Activated naive CD4-positive, alpha-beta T cell treated with anti-CD3 and anti-CD28 coated beads, Interleukin-2, amount 50 U/mL, for 72 hours (primary cell): ENCODE measurements around the gene PPP1CA. TPM values are rescaled to one million over a fixed set of nuclear protein-coding genes. Genes with fewer than 3 reads are reported as not detected.
"Not testable (repeated sequence)": the region's sequence is repeated elsewhere in the genome, so short reads cannot be mapped to it uniquely, and the experiment has no call there.

Source experiments
- ATAC-seq, 2 donors: fragments of 150-1000 bp; cut with Tn5 transposase; 2 replicates each; pipeline ENCODE4 v1.10.0; 2021; ENCODE audit warnings: mild to moderate bottlenecking in 2 of 2, moderate library complexity in 2 of 2
- DNase-seq, 2 donors: peaks; one replicate each; pipeline ENCODE4 v3.0.0; 2021 to 2022; ENCODE audit warnings: low spot score in 2 of 2
- H3K27ac Mint-ChIP-seq, 2 donors: one replicate each; pipeline ENCODE4 v1.8.0; 2022; ENCODE audit warnings: mild to moderate bottlenecking in 2 of 2, mixed read lengths in 2 of 2
- H3K36me3 Mint-ChIP-seq, 2 donors: one replicate each; pipeline ENCODE4 v1.8.0; 2022; ENCODE audit warnings: mixed read lengths in 2 of 2
- H3K9me3 Mint-ChIP-seq, 2 donors: one replicate each; pipeline ENCODE4 v1.8.0; 2022; ENCODE audit warnings: mixed read lengths in 2 of 2
- total RNA-seq, 2 donors: library from RNA; stranded (reverse); gene quantifications; one replicate each; pipeline ENCODE4 v1.2.3, GENCODE V29; 2022

PPP1CA gene
- total RNA-seq, 2 donors from 2014 or later, result 238 to 253 TPM

DNA sequence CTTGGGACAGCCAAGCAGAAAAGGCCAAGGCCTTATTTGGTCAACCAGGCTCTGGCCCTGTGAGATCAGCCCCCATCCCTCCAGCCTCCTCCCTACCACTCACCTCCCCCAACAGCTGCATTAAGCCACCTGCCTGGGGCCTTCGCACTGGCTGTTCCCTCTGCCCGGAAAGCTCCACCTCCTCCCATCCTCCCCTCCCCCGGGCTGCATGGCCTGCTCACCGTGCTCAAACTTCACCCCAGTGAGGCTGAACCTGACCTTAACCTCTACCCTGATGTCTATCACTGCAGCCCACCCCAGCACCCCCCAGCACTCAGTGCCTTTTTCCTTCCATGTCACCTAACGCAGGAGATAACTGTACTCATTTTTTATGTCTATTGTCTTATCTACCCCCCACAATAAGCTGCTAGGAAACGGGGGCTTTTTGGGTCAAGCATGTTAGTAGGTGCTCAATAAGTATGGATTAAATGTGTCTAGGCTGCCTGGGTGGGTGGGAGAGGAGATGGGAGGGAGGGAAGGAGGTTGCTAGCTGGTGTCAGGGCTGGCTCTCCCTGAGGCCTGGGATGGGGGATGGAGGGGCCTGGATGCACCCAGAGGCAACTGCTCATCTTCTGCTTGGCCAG lies 34.9 kb upstream of the PPP1CA start:
- Mint-ChIP-seq H3K36me3 (peaks cover 47 to 51% of the 10 kb centered on the region in 2 donors), H3K27ac (peak overlapping the region; percentile 89 to 90)
- ATAC-seq, result peak; percentile 43 to 49

DNA sequence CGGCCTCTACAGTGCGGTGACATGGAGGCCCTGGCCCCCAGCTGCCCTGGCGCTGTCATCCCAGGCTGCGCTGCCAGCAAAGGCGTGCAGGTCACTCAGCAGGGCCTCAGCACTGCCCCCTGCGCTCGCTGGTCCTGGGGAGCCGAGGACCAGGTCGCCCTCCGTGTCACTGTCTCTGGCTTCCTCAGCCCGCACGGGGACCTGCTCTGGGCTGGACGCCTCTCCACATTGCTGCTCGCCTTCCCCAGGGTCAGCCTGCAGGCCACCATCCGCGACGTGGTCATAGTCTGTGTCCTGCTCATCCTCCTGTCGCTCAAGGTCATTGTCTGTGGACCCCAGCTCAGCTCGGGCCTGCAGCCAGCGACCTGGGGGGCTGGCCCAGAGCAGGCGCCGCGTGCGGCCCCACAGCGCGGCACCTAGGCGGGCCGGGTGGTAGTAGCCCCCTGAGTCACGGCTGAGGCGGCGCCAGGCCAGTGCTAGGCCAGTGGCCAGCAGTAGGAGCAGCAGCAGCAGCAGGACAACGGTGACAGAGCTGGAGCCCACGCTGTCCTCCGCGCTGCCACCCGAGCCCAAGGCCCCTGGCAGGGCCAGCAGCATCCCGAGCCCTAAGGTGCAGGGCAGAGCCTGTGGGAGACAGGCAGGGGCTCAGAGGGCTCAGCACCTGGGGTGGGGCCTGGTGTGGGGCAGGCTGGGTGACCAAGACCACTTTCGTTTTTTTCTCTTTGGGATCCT lies 34.2 kb upstream of the PPP1CA start:
- peak in 1 of 2 donors; percentile 63 for DNase-seq
- H3K36me3 Mint-ChIP-seq, result peaks cover 47 to 51% of the 10 kb centered on the region in 2 donors
- peak in 1 of 2 donors; percentile 8 for ATAC-seq

More for the DNA sequence above, 34.9 kb upstream of the PPP1CA start:
- H3K9me3 Mint-ChIP-seq, result no peaks in the 10 kb centered on the region
- peak; percentile 75 to 76 for DNase-seq

DNA sequence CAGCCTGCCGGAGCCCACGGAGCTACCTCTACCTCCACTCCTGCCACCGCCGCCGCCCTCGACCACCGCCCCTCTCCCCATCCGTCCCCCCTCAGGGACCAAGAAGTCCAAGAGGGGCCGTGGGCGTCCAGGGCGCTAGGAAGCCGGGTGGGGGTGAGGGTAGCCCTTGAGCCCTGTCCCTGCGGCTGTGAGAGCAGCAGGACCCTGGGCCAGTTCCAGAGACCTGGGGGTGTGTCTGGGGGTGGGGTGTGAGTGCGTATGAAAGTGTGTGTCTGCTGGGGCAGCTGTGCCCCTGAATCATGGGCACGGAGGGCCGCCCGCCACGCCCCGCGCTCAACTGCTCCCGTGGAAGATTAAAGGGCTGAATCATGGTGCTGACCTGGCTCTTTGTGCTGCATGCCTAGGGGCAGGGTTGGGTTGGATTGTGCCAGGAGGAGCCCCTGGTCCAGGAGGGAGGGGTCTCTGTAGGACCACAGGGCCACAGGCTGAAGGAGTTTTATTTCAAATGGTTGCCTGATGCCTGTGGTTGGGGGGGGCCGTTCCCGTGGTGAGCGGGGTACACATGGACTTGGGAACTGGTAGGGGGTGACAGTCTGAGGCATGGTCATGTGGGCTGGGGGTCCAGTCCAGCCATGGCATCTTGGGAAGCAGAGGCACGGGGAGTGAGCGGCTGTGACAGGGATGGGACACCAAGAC lies 33.5 kb upstream of the PPP1CA start:
- no peak for DNase-seq

More for the DNA sequence above, 34.2 kb upstream of the PPP1CA start:
- no peaks in the 10 kb centered on the region for H3K9me3 Mint-ChIP-seq
- H3K27ac Mint-ChIP-seq, result peak overlapping the region; percentile 89 to 90

DNA sequence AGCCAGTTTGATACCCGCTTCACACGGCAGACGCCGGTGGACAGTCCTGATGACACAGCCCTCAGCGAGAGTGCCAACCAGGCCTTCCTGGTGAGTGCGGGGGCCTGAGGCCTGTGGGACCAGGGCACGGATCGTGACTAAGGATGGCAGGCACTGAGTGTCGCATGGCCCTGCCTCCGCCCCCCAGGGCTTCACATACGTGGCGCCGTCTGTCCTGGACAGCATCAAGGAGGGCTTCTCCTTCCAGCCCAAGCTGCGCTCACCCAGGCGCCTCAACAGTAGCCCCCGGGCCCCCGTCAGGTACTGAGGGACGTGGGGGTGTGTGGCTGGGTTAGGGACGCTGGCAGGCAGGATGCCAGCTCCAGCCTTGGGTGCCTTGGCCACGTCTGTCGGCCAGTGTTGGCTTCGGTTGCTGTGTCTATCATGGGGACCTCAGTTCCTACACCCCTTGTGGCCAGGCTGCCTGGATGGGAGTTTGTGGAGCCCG lies 32.8 kb upstream of the PPP1CA start:
- H3K36me3 Mint-ChIP-seq, result peaks cover 39 to 43% of the 10 kb centered on the region in 2 donors
- peak in 1 of 2 donors; percentile 8 for ATAC-seq
- no peaks in the 10 kb centered on the region for H3K9me3 Mint-ChIP-seq
- peak in 1 of 2 donors; percentile 17 for DNase-seq
- peak overlapping the region; percentile 86 to 90 for H3K27ac Mint-ChIP-seq

More for the DNA sequence above, 33.5 kb upstream of the PPP1CA start:
- H3K27ac Mint-ChIP-seq, result peak overlapping the region; percentile 84 to 90
- no peaks in the 10 kb centered on the region for H3K9me3 Mint-ChIP-seq
- no peak for ATAC-seq
- peaks cover 46 to 50% of the 10 kb centered on the region in 2 donors for H3K36me3 Mint-ChIP-seq

DNA sequence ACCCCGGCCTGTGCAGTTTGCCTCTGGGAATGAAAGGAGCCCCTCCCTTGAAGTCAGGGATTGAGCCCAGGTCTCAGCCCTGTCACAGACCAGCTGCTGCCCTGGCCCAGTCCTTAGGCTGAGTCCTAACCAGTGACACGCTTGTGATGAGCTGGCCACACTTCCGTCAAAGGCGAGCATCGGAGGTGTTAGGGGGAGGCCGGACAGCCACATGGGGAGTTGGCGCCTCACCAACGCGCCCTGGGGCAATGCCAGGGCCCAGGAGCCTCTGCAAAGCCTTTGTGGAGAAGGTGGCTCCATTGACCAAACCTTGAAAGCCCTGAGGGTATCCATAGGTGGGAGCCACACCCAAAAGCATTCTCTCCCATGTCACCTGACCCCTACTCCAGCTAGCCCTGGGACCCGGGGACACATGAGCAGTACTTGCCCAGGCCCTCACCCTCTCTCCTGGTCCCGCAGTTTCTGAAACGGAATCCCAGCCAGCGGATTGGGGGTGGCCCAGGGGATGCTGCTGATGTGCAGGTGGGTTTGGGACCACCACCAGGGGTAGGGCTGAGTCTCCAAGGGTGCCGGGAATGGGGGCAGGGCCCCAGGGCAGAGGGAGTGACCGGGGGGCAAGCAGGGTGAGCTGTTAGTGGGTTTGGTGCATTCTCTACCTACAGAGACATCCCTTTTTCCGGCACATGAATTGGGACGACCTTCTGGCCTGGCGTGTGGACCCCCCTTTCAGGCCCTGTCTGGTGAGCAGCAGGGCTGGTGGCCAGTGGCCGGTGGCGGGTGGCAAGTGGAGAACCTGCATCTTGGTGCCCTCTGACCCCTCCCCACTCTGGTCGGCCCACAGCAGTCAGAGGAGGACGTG lies 32.1 kb upstream of the PPP1CA start:
- Mint-ChIP-seq H3K36me3 (peaks cover 32 to 38% of the 10 kb centered on the region in 2 donors), H3K9me3 (no peaks in the 10 kb centered on the region), H3K27ac (peak overlapping the region; percentile 86 to 90)
- DNase-seq (no peak), ATAC-seq (peak in 1 of 2 donors; percentile 17)

DNA sequence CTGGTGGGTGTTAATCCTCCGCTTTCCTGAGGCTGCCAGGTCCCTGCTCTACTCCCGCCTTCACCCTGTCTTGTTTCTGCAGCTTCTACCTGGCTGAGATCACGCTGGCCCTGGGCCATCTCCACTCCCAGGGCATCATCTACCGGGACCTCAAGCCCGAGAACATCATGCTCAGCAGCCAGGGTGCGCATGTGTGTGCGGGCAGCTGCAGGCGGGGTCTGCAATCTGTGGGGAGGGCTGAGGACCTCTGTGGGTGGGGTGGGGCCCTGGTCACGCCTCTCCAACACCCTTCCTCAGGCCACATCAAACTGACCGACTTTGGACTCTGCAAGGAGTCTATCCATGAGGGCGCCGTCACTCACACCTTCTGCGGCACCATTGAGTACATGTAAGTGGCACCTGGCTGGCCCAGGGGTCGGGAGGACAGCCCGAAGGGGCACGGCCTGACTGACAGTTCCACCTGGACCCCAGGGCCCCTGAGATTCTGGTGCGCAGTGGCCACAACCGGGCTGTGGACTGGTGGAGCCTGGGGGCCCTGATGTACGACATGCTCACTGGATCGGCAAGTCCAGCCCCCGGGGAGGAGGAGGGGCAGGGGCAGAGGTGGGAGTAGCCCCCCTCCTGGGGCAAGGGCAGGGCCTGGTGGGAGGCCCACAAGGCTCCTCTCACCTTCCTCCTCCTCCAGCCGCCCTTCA lies 31.1 kb upstream of the PPP1CA start:
- H3K27ac Mint-ChIP-seq, result peak overlapping the region; percentile 7 to 90
- H3K36me3 Mint-ChIP-seq, result peaks cover 22 to 39% of the 10 kb centered on the region in 2 donors
- DNase-seq (no peak), ATAC-seq (no peak)
- no peaks in the 10 kb centered on the region for H3K9me3 Mint-ChIP-seq

DNA sequence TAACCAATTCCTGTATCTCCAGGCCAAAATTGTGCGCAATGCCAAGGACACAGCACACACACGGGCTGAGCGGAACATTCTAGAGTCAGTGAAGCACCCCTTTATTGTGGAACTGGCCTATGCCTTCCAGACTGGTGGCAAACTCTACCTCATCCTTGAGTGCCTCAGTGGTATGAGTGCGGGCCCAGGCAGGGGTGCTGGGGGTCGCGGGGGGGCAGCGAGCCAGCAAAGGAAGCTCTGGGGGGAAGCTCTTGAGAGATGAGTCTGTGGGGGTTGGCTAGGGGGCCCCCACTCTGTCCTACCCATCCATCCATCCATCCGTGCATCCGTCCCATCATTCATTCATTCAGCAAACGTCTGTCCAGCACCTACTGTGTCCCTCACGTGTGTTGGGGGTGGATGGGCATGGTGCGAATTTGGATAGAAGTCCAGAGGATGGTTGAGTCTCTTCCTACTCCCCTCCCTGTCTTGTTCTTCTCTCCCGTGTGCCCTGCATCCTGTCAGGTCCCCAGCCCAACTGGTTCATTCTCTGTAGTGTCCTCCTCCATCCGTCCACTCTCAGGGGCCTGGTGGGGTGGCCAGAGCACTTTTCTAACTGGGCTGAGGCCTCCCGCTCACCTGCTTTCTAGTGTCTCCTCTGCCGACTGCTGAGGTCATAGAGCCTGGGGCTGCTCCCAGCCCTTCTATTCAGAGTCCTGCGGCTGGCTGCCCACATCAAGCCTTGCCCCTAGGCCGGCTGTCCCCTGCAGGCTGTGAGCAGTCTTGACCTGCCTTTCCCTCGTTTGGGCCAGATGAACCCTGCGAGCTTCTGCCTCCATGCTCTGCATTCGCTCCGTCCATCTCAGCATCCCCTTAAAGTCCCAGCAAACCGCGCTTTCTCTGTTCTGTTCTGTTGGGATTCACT lies 29.9 kb upstream of the PPP1CA start:
- H3K27ac Mint-ChIP-seq, result peak overlapping the region; percentile 32 to 90
- DNase-seq (no peak), ATAC-seq (no peak)
- H3K36me3 Mint-ChIP-seq, result peaks cover 14 to 33% of the 10 kb centered on the region in 2 donors
- no peaks in the 10 kb centered on the region for H3K9me3 Mint-ChIP-seq

DNA sequence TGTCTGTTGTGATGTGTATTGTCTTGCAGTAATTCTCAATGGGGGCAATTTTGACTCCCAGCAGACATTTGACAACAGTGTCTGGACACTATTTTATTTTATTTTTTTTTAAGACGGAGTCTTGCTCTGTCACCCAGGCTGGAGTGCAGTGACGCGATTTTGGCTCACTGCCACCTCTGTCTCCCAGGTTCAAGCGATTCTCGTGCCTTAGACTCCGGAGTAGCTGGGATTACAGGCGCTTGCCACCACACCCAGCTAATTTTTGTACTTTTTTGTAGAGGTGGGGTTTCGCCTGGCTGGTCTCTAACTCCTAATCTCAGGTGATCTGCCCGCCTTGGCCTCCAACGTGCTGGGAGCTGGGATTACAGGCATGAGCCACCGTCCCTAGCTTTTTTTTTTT lies 28.1 kb upstream of the PPP1CA start:
- H3K36me3 Mint-ChIP-seq, result peaks cover 0 to 20% of the 10 kb centered on the region in 2 donors
- DNase-seq (no peak), ATAC-seq (no peak)
- peak overlapping the region; percentile 29 to 75 for H3K27ac Mint-ChIP-seq
- no peaks in the 10 kb centered on the region for H3K9me3 Mint-ChIP-seq

DNA sequence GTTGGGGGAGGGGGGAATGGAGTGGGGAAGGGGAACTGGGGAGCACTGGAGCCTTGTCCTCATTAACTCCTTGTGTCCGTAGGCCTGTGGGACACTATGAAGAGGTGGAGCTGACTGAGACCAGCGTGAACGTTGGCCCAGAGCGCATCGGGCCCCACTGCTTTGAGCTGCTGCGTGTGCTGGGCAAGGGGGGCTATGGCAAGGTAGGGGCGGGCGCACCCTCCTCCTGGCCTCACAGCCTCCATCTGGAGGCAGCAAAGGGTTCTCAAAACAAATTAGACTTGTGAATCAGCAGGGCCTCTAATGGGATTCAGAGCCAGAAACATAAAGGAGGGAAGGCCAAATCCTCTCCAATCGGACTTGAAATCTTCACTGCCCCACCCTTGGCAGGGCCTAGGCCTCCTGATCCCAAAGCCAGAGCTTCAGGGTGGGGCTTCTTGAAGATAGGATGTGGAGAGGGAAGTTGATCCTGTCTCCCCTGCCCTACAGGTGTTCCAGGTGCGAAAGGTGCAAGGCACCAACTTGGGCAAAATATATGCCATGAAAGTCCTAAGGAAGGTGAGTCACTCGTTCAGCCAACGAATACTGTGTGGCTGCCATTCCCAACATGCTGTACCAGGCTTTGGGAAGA lies 27.5 kb upstream of the PPP1CA start:
- ATAC-seq, result no peak
- peak overlapping the region; percentile 92 to 97 for H3K27ac Mint-ChIP-seq
- peaks cover 0 to 20% of the 10 kb centered on the region in 2 donors for H3K36me3 Mint-ChIP-seq
- no peaks in the 10 kb centered on the region for H3K9me3 Mint-ChIP-seq
- no peak for DNase-seq

DNA sequence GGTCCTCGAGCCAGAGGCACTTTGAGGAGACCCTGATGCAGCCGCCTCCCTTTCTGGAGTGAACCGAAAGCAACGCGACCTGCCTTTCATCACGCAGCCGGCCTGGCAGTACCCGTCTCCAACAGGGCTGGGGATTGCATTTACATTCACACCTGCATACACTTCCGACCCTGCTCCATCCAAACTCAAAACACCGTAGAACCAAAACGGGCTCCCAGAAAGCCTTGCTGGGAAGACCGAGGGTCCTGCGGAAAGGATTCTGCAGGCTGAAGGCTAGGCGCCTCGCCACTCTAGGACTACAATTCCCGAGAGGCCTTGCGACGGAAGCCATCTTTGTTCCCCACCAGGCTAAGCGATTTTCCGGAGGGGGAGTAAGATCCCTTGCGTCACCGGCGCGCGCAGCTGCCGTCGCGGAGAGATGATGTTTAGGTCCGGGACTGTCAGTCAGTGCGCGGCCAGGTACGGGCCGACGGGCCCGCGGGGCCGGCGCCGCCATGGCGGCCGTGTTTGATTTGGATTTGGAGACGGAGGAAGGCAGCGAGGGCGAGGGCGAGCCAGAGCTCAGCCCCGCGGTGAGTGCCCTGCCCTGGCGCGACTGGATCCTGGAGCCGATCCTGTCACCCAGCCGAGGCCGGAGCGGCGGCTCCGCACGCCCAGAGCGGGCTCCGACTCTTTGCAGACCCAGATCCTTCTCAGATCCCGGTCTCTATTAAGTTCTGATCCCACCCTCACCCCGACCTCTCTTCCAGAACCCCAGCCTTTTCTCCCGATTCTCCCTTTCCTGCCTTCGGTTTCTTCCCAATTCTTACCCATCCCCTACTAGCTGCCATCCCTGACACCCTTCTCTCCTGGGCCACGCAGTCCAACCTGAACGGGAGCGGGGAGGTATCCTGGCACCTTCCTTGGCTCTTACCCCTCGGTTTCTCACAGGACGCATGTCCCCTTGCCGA lies 26.7 kb upstream of the PPP1CA start, which contains the start of gene RPS6KB2:
Gene RPS6KB2 (plus strand): TSS at position 443 of the 950 bp plus-strand sequence. CDS start 52 bp downstream, at position 495.
- peaks cover 0 to 20% of the 10 kb centered on the region in 2 donors for H3K36me3 Mint-ChIP-seq
- DNase-seq (peak; percentile 98 to 99), ATAC-seq (peak; percentile 93 to 95)
- no peaks in the 10 kb centered on the region for H3K9me3 Mint-ChIP-seq
- H3K27ac Mint-ChIP-seq, result peak within 1 kb of the TSS; percentile 92 to 97

DNA sequence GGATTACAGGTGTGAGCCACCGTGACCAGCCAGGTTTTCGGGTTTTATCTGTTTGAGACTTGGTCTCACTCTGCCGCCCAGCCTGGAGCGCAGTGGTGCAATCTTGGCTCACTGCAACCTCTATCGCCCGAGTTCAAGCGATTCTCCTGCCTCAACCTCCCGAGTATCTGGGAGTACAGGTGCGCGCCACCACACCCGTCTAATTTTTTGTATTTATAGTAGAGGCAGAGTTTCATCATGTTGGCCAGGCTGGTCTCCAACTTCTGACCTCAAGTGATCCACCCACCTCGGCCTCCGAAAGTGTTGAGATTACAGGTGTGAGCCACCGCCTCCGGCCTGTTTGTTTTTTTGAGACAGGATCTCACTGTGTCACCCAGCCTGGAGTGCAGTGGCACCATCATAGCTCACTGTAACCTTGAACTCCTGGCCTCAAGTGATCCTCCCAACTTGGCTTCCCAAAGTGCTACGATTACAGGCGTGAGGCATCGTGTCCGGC lies 25.8 kb upstream of the PPP1CA start:
- ATAC-seq, result peak in 1 of 2 donors; percentile 13
- DNase-seq, H3K9me3 Mint-ChIP-seq: not testable (repeated sequence)
- H3K27ac Mint-ChIP-seq, result peak overlapping the region; percentile 89 to 92
- peaks cover 0 to 20% of the 10 kb centered on the region in 2 donors for H3K36me3 Mint-ChIP-seq

DNA sequence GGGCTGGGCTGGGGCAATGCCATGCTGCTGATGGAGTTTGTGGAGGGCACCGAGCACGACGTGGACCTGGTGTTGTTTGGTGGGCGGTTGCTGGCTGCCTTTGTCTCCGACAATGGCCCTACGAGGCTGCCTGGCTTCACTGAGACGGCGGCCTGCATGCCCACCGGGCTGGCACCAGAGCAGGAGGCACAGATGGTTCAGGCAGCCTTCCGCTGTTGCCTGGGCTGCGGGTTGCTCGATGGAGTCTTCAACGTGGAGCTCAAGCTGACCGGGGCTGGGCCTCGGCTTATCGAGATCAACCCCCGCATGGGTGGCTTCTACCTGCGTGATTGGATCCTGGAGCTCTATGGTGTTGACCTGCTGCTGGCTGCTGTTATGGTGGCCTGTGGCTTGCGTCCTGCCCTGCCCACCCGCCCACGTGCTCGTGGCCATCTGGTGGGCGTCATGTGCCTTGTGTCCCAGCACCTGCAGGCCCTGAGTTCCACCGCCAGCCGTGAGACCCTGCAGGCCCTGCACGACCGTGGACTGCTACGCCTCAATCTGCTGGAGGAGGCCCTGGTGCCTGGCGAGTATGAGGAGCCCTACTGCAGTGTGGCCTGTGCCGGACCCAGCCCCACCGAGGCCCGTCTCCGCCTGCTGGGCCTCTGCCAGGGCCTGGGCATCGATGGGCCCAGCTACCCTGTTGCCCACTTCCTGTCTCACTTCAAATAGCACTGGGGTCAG lies 22.4 kb upstream of the PPP1CA start:
- Mint-ChIP-seq H3K27ac (no peak overlapping the region), H3K36me3 (peaks cover 0 to 13% of the 10 kb centered on the region in 2 donors), H3K9me3 (no peaks in the 10 kb centered on the region)
- ATAC-seq (no peak), DNase-seq (no peak)
